Body of pancreas (tissue), 4 donors: Measurements from ENCODE around the gene SLC35E1. TPM values are rescaled to one million over a fixed set of nuclear protein-coding genes. Genes with fewer than 3 reads are reported as not detected.

Source experiments
- ATAC-seq: fragments of 150-250 bp; one replicate; pipeline ENCODE4 v1.9.1; 2016
- DNase-seq, 4 donors: peaks; one replicate each; pipeline ENCODE4 v3.0.0-alpha.2; 2019
- H3K27ac ChIP-seq, 4 donors: fragments of 200-600 bp; sonication (generic); 1 replicate in 3 of 4; 2 replicates in 1 of 4; pipeline versions ENCODE4 v1.5.1 to v1.6.1; 2016 to 2019; ENCODE audit warnings: mild to moderate bottlenecking in 1 of 4, mixed read lengths in 1 of 4, moderate library complexity in 1 of 4
- H3K27me3 ChIP-seq, 2 donors: fragments of 200-600 bp; sonication (generic); one replicate each; pipeline ENCODE4 v1.6.0; 2016; ENCODE audit warnings: mild to moderate bottlenecking in 1 of 2
- H3K36me3 ChIP-seq, 2 donors: fragments of 200-600 bp; sonication (generic); replicated peaks in 1 of 2; 2 replicates each; pipeline ENCODE4 v1.5.1; 2016; ENCODE audit warnings: low read depth in 2 of 2; ENCODE audit not compliant: insufficient read depth in 1 of 2
- H3K4me1 ChIP-seq: fragments of 200-600 bp; sonication (generic); one replicate; pipeline ENCODE4 v1.6.0; 2016
- H3K4me3 ChIP-seq, 2 donors: fragments of 200-600 bp; sonication (generic); 1 replicate in 1 of 2; 2 replicates in 1 of 2; pipeline ENCODE4 v1.5.1; 2016 to 2019
- H3K9me3 ChIP-seq, 3 donors: fragments of 200-600 bp; sonication (generic); 1 replicate in 2 of 3; 2 replicates in 1 of 3; pipeline ENCODE4 v1.5.1; 2016
- CTCF ChIP-seq, 7 experiments: fragments of 450-650 bp in 4 of 7; fragments of 200-600 bp in 3 of 7; sonication (generic) in 3 of 7; IDR thresholded peaks; one replicate each; pipeline ENCODE4 v1.5.1; 2016 to 2019; ENCODE audit warnings: antibody characterized with exemption in 7 of 7
- POLR2A ChIP-seq, 3 donors: fragments of 450-650 bp; IDR thresholded peaks; one replicate each; pipeline ENCODE4 v1.6.1; 2016; ENCODE audit warnings: antibody characterized with exemption in 3 of 3, mild to moderate bottlenecking in 2 of 3
- WGBS, 2 donors: methylation state at CpG; one replicate each; pipeline ENCODE4 v1.1.5; 2017; 5-methylcytosine and 5-hydroxymethylcytosine counted together
- intact Hi-C: fragments of 100-400 bp; cut with DNase I; formaldehyde crosslinking; loops from one replicate; pipeline ENCODE4 v1.15.1; 2023
- total RNA-seq, 2 donors: library from RNA; depleted of rRNA; stranded (reverse); fragments of >200 nt; gene quantifications; one replicate each; pipeline ENCODE4 v1.1.0, GENCODE V29; 2016

The SLC35E1 gene
- total RNA-seq, 2 donors from 2014 or later = 27.0 to 66.3 TPM

GRCh38 chr19:16520986-16521624, 51.1 kb downstream of the SLC35E1 start:
- Histone ChIP-seq H3K4me3 (no peak overlapping the region), H3K9me3 (no peaks in the 10 kb centered on the region), H3K4me1 (no peaks in the 10 kb centered on the region), H3K36me3 (peaks cover 25 to 48% of the 10 kb centered on the region in 2 donors), H3K27me3 (no peaks in the 10 kb centered on the region), H3K27ac (no peak overlapping the region)
- intact Hi-C loops = no loop called here
- WGBS, 2 donors = 85 to 96% methylated on average over 7 to 13 of the region's 18 CpGs
- DNase-seq (no peak), ATAC-seq (no peak)
- TF ChIP-seq POLR2A (IDR thresholded peaks at IDR 0.05) = no peak
- no peak for TF ChIP-seq CTCF (IDR thresholded peaks at IDR 0.05)

GRCh38 chr19:16520074-16520973, 51.9 kb downstream of the SLC35E1 start:
- no peaks in the 10 kb centered on the region for H3K9me3 ChIP-seq
- intact Hi-C loops = no loop called here
- DNase-seq (no peak), ATAC-seq (no peak)
- H3K36me3 ChIP-seq = peaks cover 25 to 43% of the 10 kb centered on the region in 2 donors
- H3K4me1 ChIP-seq = no peaks in the 10 kb centered on the region
- TF ChIP-seq CTCF (IDR thresholded peaks at IDR 0.05) (no peak), POLR2A (IDR thresholded peaks at IDR 0.05) (no peak)
- no peaks in the 10 kb centered on the region for H3K27me3 ChIP-seq
- H3K27ac ChIP-seq = no peak overlapping the region
- WGBS, 2 donors = 89 to 91% methylated on average over 25 to 39 of the region's 45 CpGs
- H3K4me3 ChIP-seq = no peak overlapping the region

- H3K9me3 ChIP-seq = no peaks in the 10 kb centered on the region
- peaks cover 25 to 38% of the 10 kb centered on the region in 2 donors for H3K36me3 ChIP-seq
- 95 to 96% methylated on average over 15 to 24 of the region's 24 CpGs for WGBS, 2 donors
- H3K27ac ChIP-seq = no peak overlapping the region
- H3K4me1 ChIP-seq = no peaks in the 10 kb centered on the region
- TF ChIP-seq POLR2A (IDR thresholded peaks at IDR 0.05) = no peak
- DNase-seq = no peak
- no peak for ATAC-seq
- no peak overlapping the region for H3K4me3 ChIP-seq
- intact Hi-C loops = no loop called here
- no peaks in the 10 kb centered on the region for H3K27me3 ChIP-seq
Observed at GRCh38 chr19:16519230-16519687, 53.0 kb downstream of the SLC35E1 start.

DNA sequence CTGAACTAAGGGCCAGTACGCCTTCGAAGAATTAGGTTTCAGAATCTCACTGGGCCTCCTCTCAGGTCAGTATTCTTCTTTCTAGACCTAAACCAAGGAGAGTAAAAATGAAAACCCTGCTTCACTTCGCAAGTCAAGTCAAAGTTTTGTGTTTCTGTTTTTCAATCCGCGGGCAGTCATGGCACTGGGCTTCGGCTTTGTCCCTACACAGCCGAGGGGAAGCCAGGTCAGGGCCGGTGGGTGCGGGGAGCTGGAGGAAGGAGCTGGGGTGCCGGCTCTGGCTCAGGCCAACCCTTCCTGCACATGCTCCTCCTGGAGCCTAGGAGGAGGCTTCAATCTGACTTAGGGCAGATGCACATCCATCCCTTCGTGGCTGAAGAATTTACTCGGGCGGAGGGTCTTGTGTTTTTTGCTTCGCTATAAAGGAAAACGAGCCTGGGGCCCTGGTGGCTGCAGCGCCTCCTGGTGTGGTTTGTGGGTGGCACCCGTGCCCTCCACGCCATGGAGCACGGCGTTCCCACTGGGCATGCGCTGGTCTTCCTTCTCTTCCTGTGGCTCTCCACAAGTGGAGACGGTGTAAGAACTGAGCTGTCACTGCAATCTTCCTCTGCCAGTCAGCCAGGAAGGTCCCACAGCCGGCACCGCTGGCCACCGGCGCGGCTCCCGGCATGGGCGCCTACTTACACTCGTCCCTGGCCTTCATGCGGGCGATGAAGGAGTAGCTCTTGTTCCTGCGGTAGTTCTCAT, 53.6 kb downstream of the SLC35E1 start:
- 77 to 88% methylated on average over 17 to 33 of the region's 33 CpGs for WGBS, 2 donors
- H3K27ac ChIP-seq = no peak overlapping the region

More for the DNA sequence above, 53.6 kb downstream of the SLC35E1 start:
- intact Hi-C loops = no loop called here
- Histone ChIP-seq H3K4me1 (no peaks in the 10 kb centered on the region), H3K4me3 (no peak overlapping the region), H3K27me3 (no peaks in the 10 kb centered on the region), H3K9me3 (no peaks in the 10 kb centered on the region), H3K36me3 (peaks cover 25 to 34% of the 10 kb centered on the region in 2 donors)
- no peak for TF ChIP-seq POLR2A (IDR thresholded peaks at IDR 0.05)
- TF ChIP-seq CTCF (IDR thresholded peaks at IDR 0.05) = no peak
- no peak for ATAC-seq
- DNase-seq = no peak
